Measurements from ENCODE around the gene C17orf50.

GRCh38 chr17:35774499-35774898, 13.8 kb downstream of the C17orf50 start:
- no peak for TF ChIP-seq GATA2 (IDR thresholded peaks at IDR 0.05; ENCODE audit: low read depth, low read length)
- no peak for TF ChIP-seq GATA3 (IDR thresholded peaks at IDR 0.05; ENCODE audit: low read depth, low read length)

All from SH-SY5Y (cell line).